Duodenal mucosa (tissue), 2 donors: ENCODE data around the gene CALML5.
"Not testable (repeated sequence)": the region's sequence is repeated elsewhere in the genome, so short reads cannot be mapped to it uniquely, and the experiment has no call there.

Source experiments
- H3K27ac ChIP-seq: one replicate; pipeline ENCODE4 v1.7.0; 2013; ENCODE audit warnings: low read depth, low read length
- H3K27me3 ChIP-seq, 2 donors: one replicate each; pipeline ENCODE4 v1.7.0; 2013; ENCODE audit warnings: low read length in 2 of 2, control low read depth in 1 of 2; ENCODE audit not compliant: insufficient read depth in 2 of 2, control insufficient read depth in 1 of 2
- H3K36me3 ChIP-seq, 2 donors: one replicate each; pipeline ENCODE4 v1.7.0; 2013; ENCODE audit warnings: low read length in 2 of 2, control low read depth in 1 of 2; ENCODE audit not compliant: insufficient read depth in 2 of 2, control insufficient read depth in 1 of 2
- H3K4me1 ChIP-seq, 2 donors: one replicate each; pipeline ENCODE4 v1.7.0; 2013; ENCODE audit warnings: low read length in 2 of 2, control low read depth in 1 of 2; ENCODE audit not compliant: insufficient read depth in 2 of 2, control insufficient read depth in 1 of 2
- H3K4me3 ChIP-seq, 2 donors: one replicate each; pipeline ENCODE4 v1.7.0; 2013; ENCODE audit warnings: low read length in 2 of 2, low read depth in 1 of 2
- H3K9ac ChIP-seq, 2 donors: one replicate each; pipeline ENCODE4 v1.7.0; 2013; ENCODE audit warnings: low read length in 2 of 2, low read depth in 1 of 2
- H3K9me3 ChIP-seq, 2 donors: one replicate each; pipeline ENCODE4 v1.7.0; 2013; ENCODE audit warnings: low read length in 2 of 2, control low read depth in 1 of 2; ENCODE audit not compliant: control insufficient read depth in 1 of 2

Gene CALML5

DNA sequence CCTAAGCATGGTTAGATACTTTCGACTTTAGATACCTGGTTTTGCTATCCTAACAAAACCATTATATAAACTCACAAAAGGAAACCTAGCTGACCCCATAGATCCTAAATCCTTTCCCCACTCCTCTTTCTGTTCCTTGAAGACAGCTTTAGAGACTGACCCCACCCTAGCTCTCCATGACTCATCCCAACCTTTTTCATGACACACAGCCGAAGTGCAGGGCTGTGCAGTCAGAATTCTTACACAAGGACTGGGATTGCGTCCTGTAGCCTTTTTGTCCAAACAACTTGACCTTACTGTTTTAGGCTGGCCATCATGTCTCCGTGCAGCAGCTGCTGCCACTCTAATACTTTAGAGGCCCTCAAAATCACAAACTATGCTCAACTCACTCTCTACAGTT is 24.7 kb downstream of the CALML5 start:
- not testable (repeated sequence) for H3K9me3 ChIP-seq, H3K9ac ChIP-seq

GRCh38 chr10:5470062-5470751 is 29.2 kb downstream of the CALML5 start:
- Histone ChIP-seq H3K27ac (no peak overlapping the region), H3K36me3 (no peaks in the 10 kb centered on the region), H3K4me3 (no peak overlapping the region), H3K9me3 (peaks cover 0 to 5% of the 10 kb centered on the region in 2 donors), H3K27me3 (no peaks in the 10 kb centered on the region), H3K9ac (no peak overlapping the region), H3K4me1 (peaks cover 10 to 24% of the 10 kb centered on the region in 2 donors)

More for the DNA sequence above, 24.7 kb downstream of the CALML5 start:
- not testable (repeated sequence) for H3K36me3 ChIP-seq, H3K4me3 ChIP-seq, H3K4me1 ChIP-seq, H3K27ac ChIP-seq, H3K27me3 ChIP-seq

DNA sequence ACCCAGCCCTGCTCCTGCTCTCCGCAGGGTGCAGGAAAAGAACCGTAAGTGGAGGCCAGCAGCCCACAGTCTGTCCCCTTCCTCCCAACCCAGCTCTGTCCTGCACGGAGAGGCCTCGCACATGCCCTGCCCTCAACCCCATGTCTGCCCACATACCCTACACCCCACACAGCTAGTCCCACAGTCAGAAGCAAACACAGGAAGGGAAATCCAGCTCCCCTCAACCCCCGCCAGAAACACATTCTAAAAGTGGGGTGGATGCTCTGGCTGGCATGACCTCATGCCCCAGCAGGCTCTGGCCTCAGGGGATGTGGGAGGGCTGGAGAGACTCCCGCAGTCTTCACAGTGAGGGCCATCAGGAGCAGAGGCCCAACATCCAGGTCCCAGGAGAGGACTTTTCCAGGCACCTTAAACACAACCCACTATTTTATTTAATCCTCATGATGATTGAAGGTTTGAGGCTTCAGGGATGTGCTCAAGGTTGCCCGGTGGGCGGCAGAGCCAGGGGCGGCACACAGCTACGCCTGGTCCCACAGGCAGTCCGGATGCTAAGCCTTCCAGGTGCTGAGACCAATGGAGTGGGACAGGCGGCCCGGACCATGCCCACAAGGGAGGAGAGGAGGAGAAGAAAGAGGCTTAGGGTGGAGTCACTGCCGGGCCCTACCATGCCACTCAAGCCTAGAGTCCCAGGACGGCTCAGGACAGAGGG is 29.9 kb downstream of the CALML5 start:
- Histone ChIP-seq H3K9ac (no peak overlapping the region), H3K4me3 (no peak overlapping the region), H3K9me3 (peaks cover 0 to 5% of the 10 kb centered on the region in 2 donors), H3K27me3 (no peaks in the 10 kb centered on the region), H3K27ac (no peak overlapping the region), H3K36me3 (no peaks in the 10 kb centered on the region), H3K4me1 (peaks cover 10 to 24% of the 10 kb centered on the region in 2 donors)

GRCh38 chr10:5468262-5469106 is 30.9 kb downstream of the CALML5 start:
- H3K27ac ChIP-seq: no peak overlapping the region
- H3K9ac ChIP-seq: no peak overlapping the region
- peaks cover 10 to 24% of the 10 kb centered on the region in 2 donors for H3K4me1 ChIP-seq
- peaks cover 0 to 5% of the 10 kb centered on the region in 2 donors for H3K9me3 ChIP-seq
- H3K27me3 ChIP-seq: no peaks in the 10 kb centered on the region
- H3K4me3 ChIP-seq: no peak overlapping the region
- no peaks in the 10 kb centered on the region for H3K36me3 ChIP-seq

DNA sequence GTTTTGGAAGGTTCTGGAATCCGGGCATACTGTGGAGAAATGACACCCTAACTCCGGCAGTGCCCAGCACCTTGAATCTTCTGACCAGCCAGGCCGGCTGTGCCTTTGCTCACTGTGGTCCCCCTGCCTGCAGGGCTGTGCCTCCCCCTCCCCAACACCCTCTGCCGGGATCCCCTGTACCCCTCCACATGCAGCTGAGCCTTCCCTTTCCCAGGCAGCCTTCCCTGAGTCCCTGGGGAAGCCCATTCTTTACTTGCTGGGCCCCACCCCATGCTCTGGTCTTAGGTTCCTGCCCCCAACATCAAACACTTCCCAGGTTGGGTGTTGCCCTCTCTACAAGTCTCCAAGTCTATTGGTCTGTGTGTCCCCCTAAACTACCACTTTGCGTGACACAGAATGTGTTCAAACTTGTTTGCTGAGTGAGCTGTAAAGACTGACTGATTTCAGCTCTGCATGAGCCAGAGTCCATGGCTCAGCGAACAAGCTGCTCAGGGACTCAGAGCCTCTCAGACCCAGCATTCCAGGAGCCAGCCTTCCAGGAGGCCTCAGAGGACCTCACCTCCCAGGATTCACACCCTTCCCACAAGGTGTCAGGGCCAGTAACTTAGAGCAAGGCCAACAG is 31.6 kb downstream of the CALML5 start:
- Histone ChIP-seq H3K9me3 (peaks cover 0 to 5% of the 10 kb centered on the region in 2 donors), H3K4me3 (no peak overlapping the region), H3K27ac (no peak overlapping the region), H3K9ac (peak overlapping the region in 1 of 2 donors; percentile 48), H3K27me3 (no peaks in the 10 kb centered on the region), H3K36me3 (no peaks in the 10 kb centered on the region), H3K4me1 (peaks cover 10 to 24% of the 10 kb centered on the region in 2 donors)

- H3K27ac ChIP-seq: no peak overlapping the region
Measured at GRCh38 chr10:5467207-5467535, 32.2 kb downstream of the CALML5 start.

DNA sequence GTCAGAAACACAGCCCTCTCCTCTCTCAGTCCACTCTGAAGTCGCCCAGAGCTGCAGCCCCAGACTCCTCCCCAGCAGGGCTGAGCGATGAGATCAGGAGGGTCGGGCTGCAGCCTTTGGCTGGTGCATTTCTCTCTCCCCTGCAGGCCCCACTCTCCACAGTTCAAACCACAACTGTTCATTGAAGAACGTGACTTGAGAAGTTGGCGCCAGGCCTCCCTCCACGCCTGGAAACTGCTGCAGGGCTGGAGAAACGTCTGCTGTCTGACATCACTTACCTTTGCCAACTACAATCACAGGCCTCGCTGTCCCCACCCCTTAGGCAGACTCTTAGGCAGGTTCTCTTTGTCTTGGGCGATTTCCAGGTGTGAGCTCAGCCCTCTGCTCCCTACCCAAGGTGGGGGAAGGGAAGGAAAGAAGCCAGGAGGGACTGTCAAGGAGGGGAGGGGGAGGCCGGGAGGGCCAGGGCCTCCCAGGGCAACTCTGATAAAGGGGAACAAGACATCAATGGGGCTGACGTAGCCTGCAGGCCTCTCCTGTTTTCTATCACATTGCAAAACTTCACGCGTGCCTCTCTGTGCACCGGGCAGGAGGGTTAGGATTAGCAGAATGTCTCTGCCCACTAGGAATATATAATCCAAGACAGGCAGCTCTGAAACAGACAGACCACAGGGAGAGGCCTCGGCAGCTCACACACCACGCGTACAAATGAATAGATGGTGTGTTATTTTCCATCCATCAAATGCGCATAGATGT is 32.7 kb downstream of the CALML5 start:
- peaks cover 10 to 24% of the 10 kb centered on the region in 2 donors for H3K4me1 ChIP-seq
- H3K36me3 ChIP-seq: no peaks in the 10 kb centered on the region
- H3K4me3 ChIP-seq: no peak overlapping the region
- peaks cover 0 to 5% of the 10 kb centered on the region in 2 donors for H3K9me3 ChIP-seq
- peak overlapping the region; percentile 61 for H3K27ac ChIP-seq
- peak overlapping the region; percentile 47 to 48 for H3K9ac ChIP-seq
- H3K27me3 ChIP-seq: no peaks in the 10 kb centered on the region

More at GRCh38 chr10:5467207-5467535, 32.2 kb downstream of the CALML5 start:
- Histone ChIP-seq H3K36me3 (no peaks in the 10 kb centered on the region), H3K9ac (peak overlapping the region in 1 of 2 donors; percentile 48), H3K27me3 (no peaks in the 10 kb centered on the region), H3K4me1 (peaks cover 10 to 24% of the 10 kb centered on the region in 2 donors), H3K4me3 (no peak overlapping the region), H3K9me3 (peaks cover 0 to 5% of the 10 kb centered on the region in 2 donors)

DNA sequence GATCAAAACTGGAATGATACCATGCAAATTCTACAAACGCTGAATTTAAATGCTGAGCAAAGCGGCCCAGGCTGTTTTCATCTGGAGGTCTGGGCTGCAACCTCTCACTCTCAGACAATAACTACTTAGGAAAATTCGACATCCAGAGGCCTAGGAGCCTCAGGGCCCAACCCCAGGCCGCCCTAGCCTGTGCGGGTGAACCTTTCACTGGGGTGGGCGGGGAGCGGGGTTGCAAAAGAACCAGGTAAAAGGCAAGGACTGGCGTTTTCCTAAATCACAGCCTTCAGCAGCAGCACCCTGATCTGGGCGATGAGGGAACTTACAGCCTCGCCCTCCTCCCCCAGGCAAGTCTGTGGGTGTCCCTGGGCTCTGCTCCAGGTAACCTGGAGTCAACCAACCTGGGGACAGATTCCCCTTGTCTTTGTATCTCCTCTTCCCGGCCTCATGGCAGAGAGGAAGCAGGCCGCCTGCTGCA is 33.4 kb downstream of the CALML5 start:
- Histone ChIP-seq H3K9ac (peak overlapping the region; percentile 47 to 48), H3K4me1 (peaks cover 10 to 24% of the 10 kb centered on the region in 2 donors), H3K36me3 (no peaks in the 10 kb centered on the region), H3K9me3 (peaks cover 0 to 5% of the 10 kb centered on the region in 2 donors), H3K4me3 (no peak overlapping the region), H3K27me3 (no peaks in the 10 kb centered on the region), H3K27ac (peak overlapping the region; percentile 61)

- H3K27me3 ChIP-seq: no peaks in the 10 kb centered on the region
- no peak overlapping the region for H3K9ac ChIP-seq
- H3K27ac ChIP-seq: no peak overlapping the region
- H3K9me3 ChIP-seq: peaks cover 0 to 5% of the 10 kb centered on the region in 2 donors
- no peak overlapping the region for H3K4me3 ChIP-seq
- H3K4me1 ChIP-seq: peaks cover 10 to 24% of the 10 kb centered on the region in 2 donors
- peaks cover 2 to 9% of the 10 kb centered on the region in 2 donors for H3K36me3 ChIP-seq
Measured at GRCh38 chr10:5464546-5464945, 34.8 kb downstream of the CALML5 start.
